GM23338 (cell line): Measurements from ENCODE around the gene CLPSL2. TPM values are rescaled to one million over a fixed set of nuclear protein-coding genes. Genes with fewer than 3 reads are reported as not detected.

Experiments
- ATAC-seq: fragments of 200-7000 bp; cut with Tn5 transposase; 3 replicates; pipeline ENCODE4 v1.9.1; 2020
- DNase-seq: peaks from one replicate; pipeline ENCODE4 v3.0.0-alpha.2; 2015; ENCODE audit warnings: low spot score
- H2AFZ ChIP-seq: fragments of 200-600 bp; sonication (generic); 2 replicates; pipeline ENCODE4 v1.8.0; 2016; ENCODE audit warnings: antibody characterized with exemption, mild to moderate bottlenecking, moderate library complexity
- H3F3A ChIP-seq: fragments of 200-600 bp; sonication (generic); replicated peaks from 2 replicates; pipeline ENCODE4 v1.8.0; 2017; ENCODE audit warnings: antibody characterized with exemption, mixed run types, low read depth
- H3K27ac ChIP-seq: fragments of 200-600 bp; sonication (generic); 2 replicates; pipeline ENCODE4 v1.6.1; 2016; ENCODE audit warnings: low read depth
- H3K27me3 ChIP-seq: fragments of 200-600 bp; sonication (generic); 2 replicates; pipeline ENCODE4 v1.8.0; 2016; ENCODE audit warnings: mild to moderate bottlenecking, mixed run types, moderate library complexity; ENCODE audit not compliant: insufficient read depth
- H3K36me3 ChIP-seq: fragments of 200-600 bp; sonication (generic); 2 replicates; pipeline ENCODE4 v1.8.0; 2016; ENCODE audit warnings: mild to moderate bottlenecking; ENCODE audit not compliant: insufficient read depth
- H3K4me1 ChIP-seq: fragments of 200-600 bp; sonication (generic); 2 replicates; pipeline ENCODE4 v1.8.0; 2016; ENCODE audit warnings: mild to moderate bottlenecking, moderate library complexity; ENCODE audit not compliant: insufficient read depth
- H3K4me2 ChIP-seq: fragments of 200-600 bp; sonication (generic); 2 replicates; pipeline ENCODE4 v1.7.1; 2017; ENCODE audit warnings: mixed run types
- H3K4me3 ChIP-seq: fragments of 200-600 bp; sonication (generic); 2 replicates; pipeline ENCODE4 v1.6.1; 2016; ENCODE audit warnings: mixed run types
- H3K79me2 ChIP-seq: fragments of 200-600 bp; sonication (generic); replicated peaks from 2 replicates; pipeline ENCODE4 v1.8.0; 2017; ENCODE audit warnings: mild to moderate bottlenecking; ENCODE audit not compliant: insufficient read depth
- H3K9me2 ChIP-seq: fragments of 200-600 bp; sonication (generic); 2 replicates; pipeline ENCODE4 v1.8.0; 2017; ENCODE audit not compliant: insufficient read depth
- H4K20me1 ChIP-seq: fragments of 200-600 bp; sonication (generic); replicated peaks from 2 replicates; pipeline ENCODE4 v1.8.0; 2017; ENCODE audit warnings: mild to moderate bottlenecking; ENCODE audit not compliant: insufficient read depth
- H3K27ac Mint-ChIP-seq: 2 replicates; pipeline ENCODE4 v1.8.0; 2020; ENCODE audit warnings: inconsistent platforms, mild to moderate bottlenecking, moderate library complexity, mixed read lengths
- H3K27me3 Mint-ChIP-seq: 3 replicates; pipeline ENCODE4 v1.8.0; 2022; ENCODE audit warnings: low read depth, mild to moderate bottlenecking, moderate library complexity, mixed read lengths, inconsistent platforms; ENCODE audit not compliant: insufficient read depth, poor library complexity
- H3K36me3 Mint-ChIP-seq: 3 replicates; pipeline ENCODE4 v1.8.0; 2021; ENCODE audit warnings: low read depth, mild to moderate bottlenecking, inconsistent platforms, moderate library complexity, mixed read lengths
- H3K4me1 Mint-ChIP-seq: 3 replicates; pipeline ENCODE4 v1.8.0; 2020; ENCODE audit warnings: mild to moderate bottlenecking, inconsistent platforms, mixed read lengths
- H3K4me3 Mint-ChIP-seq: 3 replicates; pipeline ENCODE4 v1.8.0; 2021; ENCODE audit warnings: moderate library complexity, mild to moderate bottlenecking, inconsistent platforms, mixed read lengths
- H3K9me3 Mint-ChIP-seq: 3 replicates; pipeline ENCODE4 v1.8.0; 2020; ENCODE audit warnings: moderate library complexity, mild to moderate bottlenecking, inconsistent platforms, mixed read lengths
- CREB1 ChIP-seq: fragments of 250-450 bp; sonication (Bioruptor Pico); IDR thresholded peaks from 2 replicates; pipeline ENCODE4 v1.5.0; 2020; ENCODE audit warnings: low read depth, mild to moderate bottlenecking, moderate library complexity
- REST ChIP-seq: IDR thresholded peaks from one replicate; pipeline ENCODE4 v1.6.1; 2018; ENCODE audit warnings: antibody characterized with exemption; ENCODE audit not compliant: unreplicated experiment
- ZNF114 ChIP-seq: fragments of 250-450 bp; sonication (Bioruptor Pico); IDR thresholded peaks from 2 replicates; pipeline ENCODE4 v1.5.0; 2020; ENCODE audit warnings: mild to moderate bottlenecking, moderate library complexity
- ZNF331 ChIP-seq: fragments of 250-450 bp; sonication (Bioruptor Pico); IDR thresholded peaks from 2 replicates; pipeline ENCODE4 v1.5.0; 2020; ENCODE audit warnings: low read depth, mild to moderate bottlenecking, moderate library complexity
- ZNF462 ChIP-seq: fragments of 250-450 bp; sonication (Bioruptor Pico); IDR thresholded peaks from 2 replicates; pipeline ENCODE4 v1.5.0; 2020; ENCODE audit warnings: mild to moderate bottlenecking, moderate library complexity
- polyA plus RNA-seq: library from polyadenylated mRNA; unstranded; fragments of >200 nt; fragmentation: Nextera tagmentation; extraction: Ambion mirVana; gene quantifications from 2 replicates; pipeline ENCODE4 v1.2.1, GENCODE V29; 2016
- total RNA-seq: library from RNA; depleted of rRNA; stranded (reverse); fragments of >200 nt; shearing (Covaris generic); gene quantifications from 2 replicates; pipeline ENCODE4 v1.2.3, GENCODE V29; 2014

The CLPSL2 gene
- total and polyA plus RNA-seq, 2 experiments from 2014 or later, result 2.9 to 3.1 TPM

GRCh38 chr6:35795453-35796071, 19.2 kb downstream of the CLPSL2 start (continued):
- TF ChIP-seq ZNF462 (CRISPR knock-in tag), result no peak

GRCh38 chr6:35796236-35796635, 19.8 kb downstream of the CLPSL2 start:
- Mint-ChIP-seq H3K27ac (no peak overlapping the region; the same call in 1 of the 2 replicates), H3K4me1 (peaks cover 21% of the 10 kb centered on the region), H3K27me3 (peaks cover 12% of the 10 kb centered on the region), H3K4me3 (no peak overlapping the region), H3K9me3 (no peaks in the 10 kb centered on the region), H3K36me3 (no peaks in the 10 kb centered on the region)
- Histone ChIP-seq H3K4me3 (no peak overlapping the region), H3K79me2 (no peaks in the 10 kb centered on the region), H3K36me3 (no peaks in the 10 kb centered on the region), H3K4me2 (no peak overlapping the region), H3K9me2 (peaks cover 14% of the 10 kb centered on the region; the same call in 1 of the 2 replicates), H4K20me1 (no peaks in the 10 kb centered on the region), H3K4me1 (peaks cover 14% of the 10 kb centered on the region), H3K27me3 (no peaks in the 10 kb centered on the region), H3K27ac (no peak overlapping the region), H3F3A (0 out of 2 replicates have a peak, but pooled peaks cover 6% of the 10 kb centered on the region), H2AFZ (peak overlapping the region; percentile 80)
- DNase-seq, result no peak
- ATAC-seq, result no peak
- TF ChIP-seq ZNF331 (CRISPR knock-in tag) (no peak), ZNF462 (CRISPR knock-in tag) (no peak), CREB1 (no peak), ZNF114 (CRISPR knock-in tag) (no peak), REST (no peak)
